ENCODE results near the gene LRBA.

- TF ChIP-seq CTCF (IDR thresholded peaks at IDR 0.05; ENCODE audit: low read depth, low read length, poor library complexity, severe bottlenecking) = no peak
- TF ChIP-seq EZH2phosphoT487 (IDR thresholded peaks at IDR 0.05; ENCODE audit: borderline replicate concordance, low read length) = no peak
Measured at GRCh38 chr4:150906987-150907633, 108.0 kb downstream of the LRBA start.
